ENCODE data around the gene SMAD3.

Gene SMAD3

DNA sequence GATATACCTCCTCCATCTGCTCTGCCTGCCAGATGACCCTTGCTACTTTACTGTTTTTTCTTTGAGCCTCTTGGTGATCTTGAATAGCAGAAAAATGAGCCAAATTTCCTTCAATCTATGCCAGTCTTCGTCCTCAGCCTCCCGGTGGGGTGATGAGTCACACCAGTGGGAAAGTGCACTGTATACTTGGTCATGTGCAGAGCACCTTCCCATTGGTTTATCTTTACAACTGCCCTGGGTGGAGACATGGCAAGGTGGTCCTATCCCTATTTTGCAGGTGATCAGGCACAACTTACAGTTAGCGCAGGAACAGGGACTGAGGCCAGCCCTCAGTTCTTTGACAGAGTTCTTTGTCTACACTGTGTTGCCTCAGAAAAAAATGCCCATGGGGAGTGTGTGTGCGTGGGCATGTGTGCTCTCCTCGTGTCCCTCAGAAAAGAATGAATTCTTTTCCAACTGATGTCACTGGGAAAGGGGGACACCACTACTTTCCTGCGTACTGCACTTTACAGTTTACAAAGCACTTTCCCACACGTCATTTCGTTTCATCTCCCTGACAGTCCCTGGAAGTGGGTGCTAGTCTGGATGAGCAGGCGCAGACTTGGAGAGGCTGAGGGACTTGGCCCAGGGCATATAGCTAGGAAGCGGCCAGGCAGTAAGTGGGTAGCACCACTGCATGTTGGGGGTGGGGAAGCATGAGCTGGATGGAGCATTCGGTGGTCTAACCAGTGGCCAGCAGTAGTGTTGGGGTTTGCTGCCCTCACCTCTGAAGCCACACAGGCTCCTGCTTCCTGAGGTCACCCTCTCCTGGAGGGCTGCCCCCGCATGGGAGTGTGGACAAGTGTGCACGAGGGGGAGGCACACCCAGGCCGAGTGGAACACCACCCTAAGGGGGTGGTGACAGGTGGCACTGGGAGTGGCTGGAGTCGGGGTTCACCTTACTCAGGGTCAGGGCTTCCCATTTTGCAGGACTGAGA, 24.1 kb downstream of the SMAD3 start:
- FAIRE-seq = no peak

GRCh38 chr15:67090297-67091070, 25.1 kb downstream of the SMAD3 start:
- TF ChIP-seq POLR2A (IDR thresholded peaks at IDR 0.05; ENCODE audit: low read depth, low read length) = no peak
- FAIRE-seq = no peak
- DNase-seq (ENCODE audit: insufficient read length, low spot score) = no peak

More for the DNA sequence above, 24.1 kb downstream of the SMAD3 start:
- no peak for DNase-seq (ENCODE audit: insufficient read length, low spot score)
- no peak for TF ChIP-seq POLR2A (IDR thresholded peaks at IDR 0.05; ENCODE audit: low read depth, low read length)

GRCh38 chr15:67091071-67091979, 25.9 kb downstream of the SMAD3 start:
- DNase-seq (ENCODE audit: insufficient read length, low spot score) (peak; percentile 47), FAIRE-seq (no peak)
- TF ChIP-seq POLR2A (IDR thresholded peaks at IDR 0.05; ENCODE audit: low read depth, low read length) = no peak

- TF ChIP-seq POLR2A (IDR thresholded peaks at IDR 0.05; ENCODE audit: low read depth, low read length) = no peak
- DNase-seq (ENCODE audit: insufficient read length, low spot score) (no peak), FAIRE-seq (no peak)
Measured at GRCh38 chr15:67091980-67092677, 26.7 kb downstream of the SMAD3 start.

GRCh38 chr15:67092752-67093503, 27.5 kb downstream of the SMAD3 start:
- no peak for TF ChIP-seq POLR2A (IDR thresholded peaks at IDR 0.05; ENCODE audit: low read depth, low read length)
- FAIRE-seq (no peak), DNase-seq (ENCODE audit: insufficient read length, low spot score) (no peak)

GRCh38 chr15:67093504-67093862, 28.1 kb downstream of the SMAD3 start:
- DNase-seq (ENCODE audit: insufficient read length, low spot score) (no peak), FAIRE-seq (no peak)
- TF ChIP-seq POLR2A (IDR thresholded peaks at IDR 0.05; ENCODE audit: low read depth, low read length) = no peak

DNA sequence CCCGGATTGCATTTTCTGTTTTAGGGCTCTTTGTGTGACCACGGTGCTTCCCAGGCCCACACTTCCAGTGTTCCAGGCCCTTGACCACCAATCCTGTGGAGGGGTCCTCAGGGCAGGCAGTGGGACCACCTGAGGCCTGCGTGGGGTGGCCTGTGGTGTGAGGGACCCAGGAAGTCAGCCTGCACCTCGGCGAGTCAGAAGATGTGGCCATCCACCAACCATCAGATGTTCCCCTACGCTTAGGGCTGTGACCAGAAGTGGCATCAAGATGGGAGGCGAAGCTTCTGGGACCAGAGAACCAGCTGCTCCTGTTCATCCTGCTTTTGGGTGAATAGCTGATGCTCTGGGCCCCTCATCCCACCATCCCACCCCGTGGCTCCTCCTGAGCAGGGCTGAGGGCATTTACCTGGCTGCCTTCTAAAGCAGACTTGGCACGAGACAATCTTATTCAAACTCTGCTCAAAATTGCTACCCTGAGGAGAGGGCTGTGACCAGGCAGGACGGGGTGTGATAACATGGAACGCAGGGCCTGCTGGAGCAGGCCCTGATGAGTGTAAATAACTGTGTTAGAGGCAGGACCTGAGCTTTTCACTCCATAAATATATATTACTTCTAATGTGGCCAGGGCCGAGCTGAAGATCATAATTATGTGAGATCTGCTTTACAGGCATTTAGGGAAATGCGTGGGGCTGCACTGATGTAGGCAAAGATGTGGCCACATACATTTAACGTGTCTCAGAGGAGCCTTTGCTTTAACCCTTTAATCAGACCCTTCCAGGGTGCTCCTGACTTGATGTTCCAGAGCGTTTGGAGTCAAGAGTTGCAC, 28.8 kb downstream of the SMAD3 start:
- DNase-seq (ENCODE audit: insufficient read length, low spot score) = no peak
- no peak for FAIRE-seq
- no peak for TF ChIP-seq POLR2A (IDR thresholded peaks at IDR 0.05; ENCODE audit: low read depth, low read length)

DNA sequence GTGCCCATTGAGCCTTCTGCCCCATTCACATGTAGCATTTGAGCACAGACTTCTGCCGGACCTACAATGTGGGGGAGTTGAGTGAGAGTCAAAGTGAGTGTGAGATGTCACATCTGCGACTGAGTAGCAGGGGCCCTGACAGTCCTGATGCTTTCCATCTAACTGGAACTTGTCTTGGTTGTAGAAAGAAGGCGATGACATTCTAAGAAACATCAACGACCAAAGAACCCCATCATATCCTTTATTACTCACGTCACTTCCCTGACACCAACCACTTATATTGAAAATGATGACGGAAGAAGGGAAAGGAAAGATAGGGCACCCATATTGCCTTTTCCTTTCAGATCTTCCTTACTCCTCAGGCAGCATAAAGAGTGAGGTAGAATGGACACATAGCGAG, 30.5 kb downstream of the SMAD3 start:
- FAIRE-seq (no peak), DNase-seq (ENCODE audit: insufficient read length, low spot score) (no peak)
- no peak for TF ChIP-seq POLR2A (IDR thresholded peaks at IDR 0.05; ENCODE audit: low read depth, low read length)

DNA sequence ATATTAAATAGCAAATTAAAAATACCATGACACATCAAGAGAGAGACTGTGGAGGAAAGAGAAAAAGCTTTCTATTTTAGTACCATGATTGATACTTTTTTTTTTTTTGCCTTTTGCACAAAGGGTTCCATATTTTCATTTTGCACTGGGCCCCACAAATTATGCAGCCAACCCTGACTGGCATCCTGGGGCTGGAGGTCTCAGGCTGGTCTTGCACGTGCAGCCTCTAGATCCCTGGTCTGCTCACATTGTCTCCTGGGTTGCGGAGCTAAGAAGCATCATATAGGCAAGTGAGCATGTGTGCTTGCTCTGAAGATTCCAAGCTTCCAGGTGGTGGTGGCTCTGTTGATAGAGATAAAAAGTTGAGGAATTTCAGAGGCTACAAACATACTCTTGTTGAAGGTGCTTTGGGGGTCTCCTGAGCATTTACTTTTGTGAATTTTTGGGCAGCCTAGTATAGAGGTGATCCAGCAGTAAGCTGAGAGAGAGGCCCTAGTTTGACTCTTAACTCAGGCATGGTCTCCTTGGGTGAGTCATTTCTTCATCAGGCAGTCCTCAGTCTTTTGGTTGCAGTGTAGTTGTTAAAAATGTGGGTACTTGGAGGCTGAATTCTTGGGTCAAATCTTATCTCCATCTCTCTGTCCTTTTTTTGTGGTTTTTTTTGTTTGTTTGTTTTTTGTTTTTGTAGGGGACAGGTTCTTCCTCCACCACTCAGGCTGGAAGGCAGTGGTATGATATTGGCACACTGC, 31.3 kb downstream of the SMAD3 start:
- FAIRE-seq (no peak), DNase-seq (ENCODE audit: insufficient read length, low spot score) (no peak)
- no peak for TF ChIP-seq POLR2A (IDR thresholded peaks at IDR 0.05; ENCODE audit: low read depth, low read length)

GRCh38 chr15:67097424-67097823, 32.0 kb downstream of the SMAD3 start:
- DNase-seq (ENCODE audit: insufficient read length, low spot score) = no peak
- no peak for TF ChIP-seq POLR2A (IDR thresholded peaks at IDR 0.05; ENCODE audit: low read depth, low read length)
- no peak for FAIRE-seq

Measured in H54 (cell line).